ENCODE data around the gene DLG2.

Gene DLG2

GRCh38 chr11:83544846-83545245 lies 2082.3 kb downstream of the DLG2 start:
- Histone ChIP-seq H4K20me1 (ENCODE audit: control insufficient read depth, insufficient read depth, low read depth, low read length) (no peaks in the 10 kb centered on the region), H3K4me2 (ENCODE audit: low read length) (no peak overlapping the region), H3K9me2 (replicated peaks; ENCODE audit: control insufficient read depth, low read length) (no peaks in the 10 kb centered on the region), H3K4me3 (ENCODE audit: low read length) (no peak overlapping the region), H3K36me3 (ENCODE audit: control insufficient read depth, low read length) (no peaks in the 10 kb centered on the region), H3K4me1 (ENCODE audit: control insufficient read depth, low read length) (no peaks in the 10 kb centered on the region), H3K9me3 (ENCODE audit: control insufficient read depth, insufficient read depth, low read length) (no peaks in the 10 kb centered on the region), H3K27me3 (ENCODE audit: control insufficient read depth, low read length) (no peaks in the 10 kb centered on the region), H3K27ac (ENCODE audit: low read depth, low read length) (no peak overlapping the region), H3F3A (ENCODE audit: control insufficient read depth, insufficient read depth) (no peaks in the 10 kb centered on the region), H3K79me2 (ENCODE audit: control insufficient read depth, low read length) (no peaks in the 10 kb centered on the region)
- TF ChIP-seq EZH2phosphoT487 (IDR thresholded peaks at IDR 0.05; ENCODE audit: borderline replicate concordance, low read length) (no peak), CTCF (IDR thresholded peaks at IDR 0.05; ENCODE audit: low read depth, low read length, poor library complexity, severe bottlenecking) (no peak)

- Histone ChIP-seq H3K36me3 (ENCODE audit: control insufficient read depth, low read length) (no peaks in the 10 kb centered on the region), H3F3A (ENCODE audit: control insufficient read depth, insufficient read depth) (no peaks in the 10 kb centered on the region), H3K9me3 (ENCODE audit: control insufficient read depth, insufficient read depth, low read length) (no peaks in the 10 kb centered on the region), H3K79me2 (ENCODE audit: control insufficient read depth, low read length) (no peaks in the 10 kb centered on the region), H3K4me3 (ENCODE audit: low read length) (no peak overlapping the region), H3K9me2 (replicated peaks; ENCODE audit: control insufficient read depth, low read length) (no peaks in the 10 kb centered on the region), H3K4me2 (ENCODE audit: low read length) (no peak overlapping the region), H3K27ac (ENCODE audit: low read depth, low read length) (no peak overlapping the region), H3K27me3 (ENCODE audit: control insufficient read depth, low read length) (no peaks in the 10 kb centered on the region), H3K4me1 (ENCODE audit: control insufficient read depth, low read length) (no peaks in the 10 kb centered on the region), H4K20me1 (ENCODE audit: control insufficient read depth, insufficient read depth, low read depth, low read length) (no peaks in the 10 kb centered on the region)
- TF ChIP-seq CTCF (IDR thresholded peaks at IDR 0.05; ENCODE audit: low read depth, low read length, poor library complexity, severe bottlenecking) (no peak), EZH2phosphoT487 (IDR thresholded peaks at IDR 0.05; ENCODE audit: borderline replicate concordance, low read length) (no peak)
These were observed 2083.3 kb downstream of the DLG2 start for GRCh38 chr11:83543706-83544439.

- Histone ChIP-seq H3K4me3 (ENCODE audit: low read length) (no peak overlapping the region), H3F3A (ENCODE audit: control insufficient read depth, insufficient read depth) (no peaks in the 10 kb centered on the region), H3K4me2 (ENCODE audit: low read length) (no peak overlapping the region), H3K9me3 (ENCODE audit: control insufficient read depth, insufficient read depth, low read length) (no peaks in the 10 kb centered on the region), H3K27ac (ENCODE audit: low read depth, low read length) (no peak overlapping the region), H3K27me3 (ENCODE audit: control insufficient read depth, low read length) (no peaks in the 10 kb centered on the region), H3K4me1 (ENCODE audit: control insufficient read depth, low read length) (no peaks in the 10 kb centered on the region), H3K9me2 (replicated peaks; ENCODE audit: control insufficient read depth, low read length) (no peaks in the 10 kb centered on the region), H4K20me1 (ENCODE audit: control insufficient read depth, insufficient read depth, low read depth, low read length) (no peaks in the 10 kb centered on the region), H3K36me3 (ENCODE audit: control insufficient read depth, low read length) (no peaks in the 10 kb centered on the region), H3K79me2 (ENCODE audit: control insufficient read depth, low read length) (no peaks in the 10 kb centered on the region)
- TF ChIP-seq CTCF (IDR thresholded peaks at IDR 0.05; ENCODE audit: low read depth, low read length, poor library complexity, severe bottlenecking) = no peak
- no peak for TF ChIP-seq EZH2phosphoT487 (IDR thresholded peaks at IDR 0.05; ENCODE audit: borderline replicate concordance, low read length)
These were observed 2084.3 kb downstream of the DLG2 start for GRCh38 chr11:83542861-83543260.

All from DOHH2 (cell line).